Amniotic stem cell (primary cell): Measurements from ENCODE around the gene IQGAP2.

ENCODE experiments used
- DNase-seq: peaks from one replicate; lab custom pipeline; 2025; lab: John Stamatoyannopoulos, UW

The IQGAP2 gene

GRCh38 chr5:76383126-76383832 is 19.8 kb upstream of the IQGAP2 start:
- no peak for DNase-seq

GRCh38 chr5:76384189-76384588 is 18.9 kb upstream of the IQGAP2 start:
- no peak for DNase-seq

DNA sequence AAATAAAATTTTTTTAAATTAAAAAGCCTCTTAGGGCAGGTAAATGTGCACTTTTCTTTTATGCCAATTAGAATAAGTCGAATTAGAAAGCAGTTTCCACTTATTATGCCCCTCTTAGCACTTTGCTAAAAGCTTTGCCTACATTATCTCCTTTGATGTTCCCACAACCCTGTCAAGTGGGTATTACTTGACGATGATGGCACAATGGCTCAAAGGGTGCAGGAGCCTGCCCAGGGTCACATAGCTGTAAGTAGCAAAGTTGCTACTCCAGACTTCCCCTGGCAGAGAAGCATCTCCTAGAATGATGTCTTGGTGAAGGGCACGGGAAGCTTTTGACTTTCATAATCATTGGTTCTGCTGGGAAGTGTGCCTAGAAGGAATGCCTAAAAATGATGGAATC is 18.4 kb upstream of the IQGAP2 start:
- no peak for DNase-seq

- DNase-seq, result no peak
Observed at GRCh38 chr5:76385540-76385939, 17.5 kb upstream of the IQGAP2 start.

DNA sequence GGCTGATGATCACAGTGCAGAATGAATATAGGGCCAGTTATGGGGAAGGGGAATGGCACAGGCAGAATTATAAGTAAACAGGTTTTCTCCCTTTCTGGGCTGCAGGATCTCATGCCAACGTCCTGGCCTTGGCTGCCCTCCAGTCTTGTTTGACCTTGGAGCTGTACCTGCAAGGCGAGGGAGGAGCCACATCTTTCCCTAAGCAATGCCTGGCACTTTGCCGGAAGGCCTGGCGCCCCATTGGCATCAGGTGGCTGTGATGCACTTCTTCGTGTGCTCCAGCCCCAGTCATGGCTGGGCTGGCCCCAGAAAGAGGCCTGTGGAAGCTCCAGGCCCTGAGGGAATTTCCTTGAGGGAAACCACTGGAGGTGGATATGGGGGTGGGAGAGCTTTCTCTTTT is 16.7 kb upstream of the IQGAP2 start:
- DNase-seq, result no peak

DNA sequence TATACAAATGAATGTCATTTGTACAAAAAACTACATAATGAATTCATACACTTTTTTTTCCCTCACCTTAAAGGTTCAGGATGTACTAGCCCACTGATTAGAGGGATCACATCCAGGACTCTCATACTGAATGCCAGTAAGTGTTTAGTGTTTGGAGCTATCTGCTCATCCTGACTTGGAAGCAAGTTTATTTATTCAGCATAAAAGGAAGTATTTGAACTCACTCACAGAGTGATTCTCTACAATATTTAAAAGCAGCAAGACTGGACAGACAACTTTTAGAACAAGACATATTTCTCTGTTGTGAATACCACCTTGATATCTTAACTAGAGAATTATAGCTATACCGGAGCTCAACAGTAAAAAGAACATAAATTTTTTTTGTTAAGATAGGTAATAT is 14.8 kb upstream of the IQGAP2 start:
- DNase-seq, result no peak

DNA sequence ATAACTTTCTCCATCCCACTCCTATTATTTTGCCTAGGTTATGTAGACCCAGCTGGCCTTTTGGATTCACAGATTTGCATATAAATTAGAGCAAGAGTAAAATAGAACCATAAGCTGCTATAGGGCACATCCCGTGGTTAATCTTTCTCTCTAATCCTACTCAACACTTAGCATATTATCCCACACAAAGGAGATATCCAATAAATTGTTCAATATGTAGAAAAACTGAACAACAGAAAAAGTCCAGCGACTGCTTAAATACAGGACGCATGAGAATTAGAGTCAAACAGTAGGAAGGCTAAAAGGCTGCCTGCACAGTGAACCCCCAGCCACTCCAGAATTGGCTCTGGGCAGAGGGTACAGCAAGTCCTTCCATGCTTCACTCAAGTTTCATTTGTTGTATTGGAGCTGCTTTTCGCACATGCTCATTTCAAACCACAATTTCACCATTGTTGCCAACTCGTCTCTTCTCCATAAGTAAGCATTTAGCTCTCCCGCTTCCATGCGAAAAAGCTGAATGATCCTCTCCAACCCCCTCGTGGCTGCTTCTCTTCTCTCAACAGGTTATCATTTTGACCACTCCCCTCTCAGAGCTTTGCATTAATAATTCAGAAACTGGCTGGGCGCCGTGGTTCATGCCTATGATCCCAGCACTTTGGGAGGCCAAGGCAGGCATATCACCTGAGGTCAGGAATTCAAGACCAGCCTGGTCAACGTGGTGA is 14.1 kb upstream of the IQGAP2 start:
- DNase-seq, result no peak

DNA sequence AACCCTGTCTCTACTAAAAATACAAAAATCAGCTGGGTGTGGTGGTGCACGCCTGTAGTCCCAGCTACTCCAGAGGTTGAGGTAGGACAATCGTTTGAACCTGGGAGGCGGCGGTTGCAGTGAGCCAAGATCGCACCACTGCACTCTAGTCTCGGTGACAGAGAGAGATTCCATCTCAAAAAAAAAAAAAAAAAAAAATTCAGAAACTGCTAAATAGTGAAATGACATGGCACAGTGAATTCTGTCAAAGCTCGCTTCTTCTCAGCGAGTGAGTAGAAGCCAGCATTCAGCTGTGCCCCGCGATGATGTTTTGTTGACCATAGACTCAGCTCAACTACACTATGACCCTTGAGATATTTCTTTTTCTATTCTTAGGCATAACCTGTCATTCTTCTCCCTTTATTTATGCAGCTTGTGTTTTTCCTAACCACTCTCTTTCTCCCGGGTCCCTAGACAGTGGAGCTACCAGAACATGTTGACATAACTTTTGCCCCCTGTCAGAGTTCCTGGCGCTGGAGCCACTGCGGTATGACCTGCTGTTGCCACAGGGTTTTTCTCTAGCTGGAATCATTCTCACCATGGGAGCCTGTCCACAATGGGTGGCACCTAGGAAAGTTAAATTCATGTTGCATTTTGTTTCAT is 13.5 kb upstream of the IQGAP2 start:
- no peak for DNase-seq

GRCh38 chr5:76391014-76391413 is 12.1 kb upstream of the IQGAP2 start:
- DNase-seq, result no peak

DNA sequence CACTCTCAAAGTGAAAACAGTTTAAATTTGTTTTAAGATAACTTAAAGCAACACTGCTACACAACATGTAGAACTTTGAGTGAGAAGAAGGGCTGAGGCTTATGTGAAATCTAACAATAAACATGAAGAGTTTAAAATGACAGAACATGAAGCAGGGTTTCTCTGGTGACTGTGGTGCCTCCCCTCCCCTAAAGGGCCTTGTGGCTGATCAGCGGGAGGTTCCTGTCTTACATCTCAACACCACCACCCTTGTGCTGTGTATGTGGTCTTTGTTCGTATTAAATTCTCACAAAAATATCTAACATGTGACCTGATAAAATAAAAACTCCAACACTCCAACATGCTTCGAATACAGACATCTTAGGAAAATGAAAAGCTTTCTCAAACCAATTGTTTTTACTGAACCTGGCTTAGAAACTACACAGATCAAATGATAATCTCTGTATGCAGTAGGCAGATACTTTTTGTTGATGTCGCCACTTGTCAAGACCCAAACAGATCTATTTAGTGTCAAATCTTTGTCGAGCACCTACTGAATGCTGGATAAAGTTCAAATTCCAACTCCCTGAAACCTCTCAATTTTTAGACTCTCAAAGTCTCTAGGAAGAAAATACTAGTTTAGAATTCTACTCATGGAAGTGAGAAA is 9.9 kb upstream of the IQGAP2 start:
- DNase-seq, result no peak

DNA sequence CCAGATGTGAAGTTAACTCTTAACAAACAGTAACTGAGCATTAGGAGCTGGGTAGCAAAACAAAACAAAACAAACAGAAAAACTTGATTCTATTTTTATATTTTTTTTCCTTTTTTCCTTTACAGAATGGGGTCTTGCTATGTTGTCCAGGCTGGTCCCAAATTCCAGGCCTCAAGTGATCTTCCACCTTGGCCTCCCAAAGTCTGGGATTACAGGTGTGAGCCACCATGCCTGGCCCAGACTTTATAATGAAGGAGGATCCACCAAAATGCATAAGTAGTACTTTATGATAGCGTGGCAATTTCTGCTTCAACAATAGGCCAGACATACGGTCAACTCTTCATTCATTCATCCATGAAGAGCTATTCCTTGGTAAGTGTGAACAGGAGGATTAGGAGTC is 5.9 kb upstream of the IQGAP2 start:
- no peak for DNase-seq

- no peak for DNase-seq
Observed at GRCh38 chr5:76399268-76399667, 3.8 kb upstream of the IQGAP2 start.

GRCh38 chr5:76400466-76400865 is 2.6 kb upstream of the IQGAP2 start:
- no peak for DNase-seq

DNA sequence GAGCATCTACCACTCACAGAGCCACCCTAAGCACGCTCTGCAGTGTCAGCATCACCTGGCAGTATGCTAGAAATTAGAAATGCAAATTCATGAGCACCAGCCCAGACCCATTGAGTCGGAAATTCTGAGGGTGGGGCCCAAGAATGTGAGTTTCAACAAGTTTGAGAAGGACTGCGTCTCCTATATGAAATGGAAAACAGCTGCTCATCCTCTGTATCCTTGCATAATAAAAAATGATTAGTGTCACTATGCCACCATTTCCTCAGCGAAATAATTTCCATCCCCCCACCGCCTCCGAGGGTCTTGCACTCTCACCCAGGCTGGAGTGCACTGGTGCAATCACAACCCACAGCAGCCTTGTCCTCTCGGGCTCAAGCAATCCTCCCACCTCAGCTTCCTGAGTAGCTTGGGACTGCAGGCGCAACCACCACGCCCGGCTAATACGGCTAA is 1.3 kb upstream of the IQGAP2 start:
- DNase-seq, result no peak

DNA sequence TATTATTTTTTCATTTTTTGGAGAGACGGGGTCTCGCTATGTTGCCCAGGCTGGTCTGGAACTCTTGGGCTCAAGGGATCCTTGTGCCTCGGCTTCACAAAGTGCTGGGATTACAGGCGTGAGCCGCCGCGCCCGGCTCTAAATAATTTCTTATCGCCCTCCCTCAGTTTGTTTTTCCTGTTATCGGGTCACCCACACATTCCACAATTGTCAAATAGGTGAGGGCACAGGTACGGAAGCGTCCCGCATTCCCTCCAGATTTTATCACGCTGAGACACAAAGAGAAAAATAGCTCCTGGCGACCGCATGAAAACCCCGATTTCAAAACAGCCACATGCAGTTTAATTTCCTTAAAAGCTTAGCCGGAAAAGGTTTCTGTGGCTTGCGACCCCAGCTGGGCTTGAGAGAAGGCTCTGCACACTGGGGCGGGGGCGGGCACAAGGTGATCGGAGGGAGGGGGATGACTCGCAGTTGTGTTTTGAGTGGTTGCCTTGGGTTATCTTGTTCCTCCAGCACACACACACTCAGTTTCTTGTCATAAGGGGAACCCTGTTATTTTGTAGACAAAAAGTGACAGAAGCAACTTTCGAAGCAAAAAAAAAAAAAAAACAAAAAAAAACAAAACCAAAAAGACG is 717 bp upstream of the IQGAP2 start:
- no peak for DNase-seq

GRCh38 chr5:76403766-76404222 is 709 bp downstream of the IQGAP2 start:
- DNase-seq, result no peak

DNA sequence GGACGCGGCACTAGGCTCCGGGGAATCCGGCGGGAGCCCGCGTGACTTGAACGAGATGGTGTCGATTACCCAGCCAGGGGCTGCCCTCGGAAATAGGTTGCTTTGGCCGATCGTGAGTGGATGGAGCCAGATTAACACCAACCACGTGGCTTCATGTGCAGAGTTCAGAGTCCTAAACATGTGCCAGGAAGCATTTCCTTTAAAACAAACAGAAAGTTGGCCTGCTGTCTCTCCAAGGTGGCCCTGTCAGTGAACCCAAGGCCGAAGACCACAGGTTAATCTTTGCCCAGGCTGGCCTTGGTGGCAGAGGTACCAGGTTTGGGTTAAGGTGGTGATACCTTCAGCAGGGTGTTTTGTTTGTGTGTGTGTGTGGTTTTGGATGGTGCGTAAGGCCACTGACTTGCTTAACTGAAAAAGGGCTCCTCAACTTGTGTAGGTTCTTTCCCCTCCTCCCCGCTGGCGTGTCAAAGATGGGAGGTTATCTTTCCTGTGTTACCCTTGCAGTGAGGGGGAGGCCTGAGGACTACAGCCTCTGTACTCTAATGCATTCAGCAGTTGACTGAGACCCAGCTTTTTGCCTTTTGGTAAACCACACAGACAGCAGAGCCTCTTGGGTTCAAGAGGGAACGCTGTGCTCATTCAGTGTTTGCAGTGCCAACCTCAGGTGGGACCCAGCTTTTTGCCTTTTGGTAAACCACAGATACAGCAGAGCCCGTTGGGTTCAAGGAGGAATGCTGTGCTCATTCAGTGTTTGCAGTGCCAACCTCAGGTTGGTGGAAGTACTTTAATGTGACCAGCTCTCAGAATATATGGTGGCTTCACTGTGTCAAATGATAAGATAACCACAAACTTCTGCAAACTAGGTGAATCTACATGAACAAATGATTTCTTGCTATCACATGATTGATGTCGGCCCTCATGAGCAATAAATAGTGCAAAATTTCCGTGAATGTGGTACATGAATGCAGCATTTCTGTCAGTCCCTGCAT is 1.4 kb downstream of the IQGAP2 start:
- DNase-seq, result no peak

GRCh38 chr5:76406014-76406413 is 2.9 kb downstream of the IQGAP2 start:
- no peak for DNase-seq

- DNase-seq, result no peak
Observed at GRCh38 chr5:76406673-76407072, 3.6 kb downstream of the IQGAP2 start.

GRCh38 chr5:76408104-76408654 is 5.1 kb downstream of the IQGAP2 start:
- DNase-seq, result no peak

DNA sequence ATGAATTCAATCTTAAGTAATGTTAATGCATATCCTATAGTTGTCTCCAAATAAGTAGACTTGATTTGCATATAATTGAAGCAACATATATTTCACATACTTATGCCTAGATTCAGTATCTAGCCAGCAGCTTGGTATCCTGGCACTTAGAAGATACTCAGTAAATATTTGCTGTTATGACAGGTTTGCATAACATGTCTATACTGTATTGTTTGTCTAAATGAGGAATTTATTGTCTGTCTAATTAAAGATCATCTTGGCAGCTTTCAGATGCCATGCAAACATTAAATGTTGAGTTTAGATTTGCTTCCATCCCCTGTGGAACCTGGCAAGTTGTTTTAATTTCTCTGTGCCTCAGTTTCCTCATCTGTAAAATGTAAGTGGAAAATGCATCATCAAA is 9.4 kb downstream of the IQGAP2 start:
- DNase-seq, result no peak
